Measurements from ENCODE around the gene HDDC2. TPM values are rescaled to one million over a fixed set of nuclear protein-coding genes. Genes with fewer than 3 reads are reported as not detected.

The HDDC2 gene
- total RNA-seq, 4 donors from 2014 or later: 40.1 to 65.6 (median 42.8) TPM

- 83 to 89% methylated on average over 2 of the region's 2 CpGs for WGBS, 2 donors
- TF ChIP-seq POLR2A (IDR thresholded peaks at IDR 0.05) (no peak), CTCF (IDR thresholded peaks at IDR 0.05) (no peak)
- intact Hi-C loops (cut with DNase I; ENCODE audit: low total_unique reads): no loop called here
- no peak for DNase-seq (ENCODE audit: low spot score in 2 of 2)
- no peak overlapping the region for H3K4me3 ChIP-seq (ENCODE audit: low read depth, poor library complexity, severe bottlenecking)
Measured at GRCh38 chr6:125323376-125323775, 21.6 kb upstream of the HDDC2 start.

- intact Hi-C loops (cut with DNase I; ENCODE audit: low total_unique reads): no loop called here
- DNase-seq (ENCODE audit: low spot score in 2 of 2): no peak
- no peak overlapping the region for H3K4me3 ChIP-seq (ENCODE audit: low read depth, poor library complexity, severe bottlenecking)
- WGBS, 2 donors: 80 to 89% methylated on average over 9 of the region's 9 CpGs
- TF ChIP-seq CTCF (IDR thresholded peaks at IDR 0.05) (no peak), POLR2A (IDR thresholded peaks at IDR 0.05) (no peak)
Measured at GRCh38 chr6:125316621-125317020, 14.9 kb upstream of the HDDC2 start.

- TF ChIP-seq POLR2A (IDR thresholded peaks at IDR 0.05): no peak
- TF ChIP-seq CTCF (IDR thresholded peaks at IDR 0.05): no peak
- 91 to 93% methylated on average over 5 of the region's 5 CpGs for WGBS, 2 donors
- intact Hi-C loops (cut with DNase I; ENCODE audit: low total_unique reads): no loop called here
Measured at GRCh38 chr6:125315548-125315947, 13.8 kb upstream of the HDDC2 start.

DNA sequence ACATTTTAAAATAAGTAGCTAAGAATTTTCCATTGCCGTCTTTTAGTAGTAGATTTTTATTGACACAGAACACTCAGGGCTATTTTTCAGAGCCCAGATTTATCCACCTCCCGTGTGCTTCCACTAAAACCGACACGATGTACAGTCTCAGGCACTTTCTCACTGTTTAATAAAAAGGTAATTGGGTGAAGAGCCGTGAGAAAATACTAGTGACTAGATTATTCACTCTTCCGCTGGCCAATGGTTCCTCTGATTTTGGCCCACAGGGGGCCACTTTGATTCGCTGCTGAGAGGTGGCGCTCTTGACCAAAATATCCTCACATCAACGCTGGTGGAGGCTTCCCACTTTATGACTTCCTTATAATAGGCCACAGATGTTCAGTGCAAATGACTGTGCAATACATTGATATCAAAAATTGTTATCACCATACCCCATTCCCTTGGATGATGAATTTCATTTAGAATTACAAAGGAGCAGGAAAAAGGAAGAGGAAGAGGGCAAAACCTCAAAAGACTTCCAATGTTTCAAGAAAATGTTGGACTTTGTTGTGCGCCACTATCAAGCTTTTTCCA lies 12.3 kb upstream of the HDDC2 start:
- intact Hi-C loops (cut with DNase I; ENCODE audit: low total_unique reads): loop anchor here (5.0 kb wide), 1 partner anchor 453 kb away; no protein-coding TSS in a partner anchor
- DNase-seq (ENCODE audit: low spot score in 2 of 2): peak in 1 of 2 donors; percentile 66
- H3K4me3 ChIP-seq (ENCODE audit: low read depth, poor library complexity, severe bottlenecking): no peak overlapping the region
- WGBS, 2 donors: 23 to 28% methylated on average over 10 of the region's 10 CpGs
- TF ChIP-seq POLR2A (IDR thresholded peaks at IDR 0.05) (no peak), CTCF (IDR thresholded peaks at IDR 0.05) (no peak)

More at GRCh38 chr6:125315548-125315947, 13.8 kb upstream of the HDDC2 start:
- no peak for DNase-seq (ENCODE audit: low spot score in 2 of 2)
- no peak overlapping the region for H3K4me3 ChIP-seq (ENCODE audit: low read depth, poor library complexity, severe bottlenecking)

DNA sequence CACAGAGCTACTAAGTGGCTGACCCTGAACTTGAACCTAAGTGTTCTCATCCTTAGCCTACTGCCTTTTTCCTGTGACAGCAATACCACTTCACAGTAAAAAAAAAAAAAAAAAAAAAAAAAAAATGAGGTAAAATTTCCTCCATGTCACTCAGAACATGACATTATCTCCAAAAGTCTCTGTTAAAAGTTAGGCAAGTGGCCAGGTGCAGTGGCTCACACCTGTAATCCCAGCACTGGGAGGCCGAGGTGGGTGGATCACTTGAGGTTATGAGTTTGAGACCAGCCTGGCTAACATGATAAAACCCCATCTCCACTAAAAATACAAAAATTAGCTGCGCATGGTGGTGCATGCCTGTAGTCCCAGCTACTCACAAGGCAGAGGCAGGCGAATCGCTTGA lies 11.2 kb upstream of the HDDC2 start:
- no peak overlapping the region for H3K4me3 ChIP-seq (ENCODE audit: low read depth, poor library complexity, severe bottlenecking)
- intact Hi-C loops (cut with DNase I; ENCODE audit: low total_unique reads): loop anchor here (5.0 kb wide), 1 partner anchor 454 kb away; no protein-coding TSS in a partner anchor
- no peak for DNase-seq (ENCODE audit: low spot score in 2 of 2)
- WGBS, 2 donors: 87 to 88% methylated on average over 4 of the region's 4 CpGs
- TF ChIP-seq CTCF (IDR thresholded peaks at IDR 0.05): no peak
- no peak for TF ChIP-seq POLR2A (IDR thresholded peaks at IDR 0.05)

- no peak for TF ChIP-seq POLR2A (IDR thresholded peaks at IDR 0.05)
- no peak for TF ChIP-seq CTCF (IDR thresholded peaks at IDR 0.05)
- no peak overlapping the region for H3K4me3 ChIP-seq (ENCODE audit: low read depth, poor library complexity, severe bottlenecking)
- DNase-seq (ENCODE audit: low spot score in 2 of 2): no peak
- WGBS, 2 donors: 71 to 73% methylated on average over 2 of the region's 2 CpGs
- intact Hi-C loops (cut with DNase I; ENCODE audit: low total_unique reads): loop anchor here (5.0 kb wide), 1 partner anchor 455 kb away; no protein-coding TSS in a partner anchor
Measured at GRCh38 chr6:125312478-125312877, 10.7 kb upstream of the HDDC2 start.
